Brain microvascular endothelial cell (primary cell): Measurements from ENCODE around the gene CDH6.

ENCODE experiments used
- DNase-seq: peaks from one replicate; pipeline ENCODE4 v3.0.0-alpha.2; 2020
- H3K27ac ChIP-seq: fragments of 250-450 bp; sonication (Bioruptor Pico); 2 replicates; pipeline ENCODE4 v1.5.1; 2020; ENCODE audit warnings: mild to moderate bottlenecking, moderate library complexity
- H3K27me3 ChIP-seq: fragments of 250-450 bp; sonication (Bioruptor Pico); replicated peaks from 2 replicates; pipeline ENCODE4 v1.5.1; 2020; ENCODE audit warnings: mild to moderate bottlenecking
- H3K36me3 ChIP-seq: fragments of 250-450 bp; sonication (Bioruptor Pico); replicated peaks from 2 replicates; pipeline ENCODE4 v1.5.1; 2020; ENCODE audit warnings: mild to moderate bottlenecking
- H3K4me3 ChIP-seq: 2 replicates; pipeline ENCODE4 v1.5.1; 2011; ENCODE audit warnings: low read depth, mild to moderate bottlenecking, control low read depth, low read length, moderate library complexity
- in situ Hi-C: cut with HindIII; loops from 2 replicates; pipeline ENCODE4 v1.10.0; 2017; ENCODE audit warnings: low sequenced_read_pairs, low pct_ligation_motif_present
- TF ChIP-seq, protein P1 (sequence below): IDR thresholded peaks from 2 replicates; pipeline ENCODE4 v1.5.1; 2011; ENCODE audit warnings: low read depth, mild to moderate bottlenecking, moderate library complexity, low read length, control low read depth, inconsistent platforms; ENCODE audit errors: missing control alignments

CDH6 gene

DNA sequence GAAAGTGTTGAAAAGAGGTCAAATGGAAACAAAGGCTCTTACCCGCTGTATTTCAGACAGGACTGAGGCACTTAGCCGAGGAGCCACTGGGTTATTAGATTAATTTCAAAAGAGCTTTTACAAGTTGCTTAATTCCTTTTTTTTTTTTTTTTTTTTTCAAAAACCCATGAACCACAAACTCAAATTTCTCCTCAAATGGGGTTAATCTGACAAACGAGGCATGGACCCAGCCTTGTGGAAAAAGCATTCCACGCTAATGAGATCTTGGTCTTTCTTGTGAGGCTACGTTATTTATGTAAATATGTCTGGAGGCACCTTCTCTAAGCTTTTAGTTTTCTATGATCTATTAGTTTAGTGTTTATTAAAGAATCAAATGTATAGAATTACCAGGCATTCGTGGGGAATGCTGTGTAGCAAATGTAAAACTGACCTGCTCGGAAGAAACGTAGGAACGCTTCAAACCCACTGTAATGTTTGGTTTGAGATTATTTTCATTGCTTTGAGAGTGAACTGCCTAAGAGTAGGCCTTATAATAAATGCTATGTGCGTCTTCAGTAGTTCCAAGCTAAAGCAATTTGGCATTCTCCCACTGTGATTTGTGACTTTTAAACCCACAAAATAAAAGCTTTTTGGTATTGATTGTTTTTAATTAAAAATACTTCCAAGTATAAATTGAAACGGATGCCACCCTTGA lies 134.7 kb downstream of the CDH6 start:
- in situ Hi-C loops, result no loop called here
- DNase-seq, result no peak
- Histone ChIP-seq H3K27ac (no peak overlapping the region), H3K27me3 (no peaks in the 10 kb centered on the region), H3K4me3 (no peak overlapping the region), H3K36me3 (no peaks in the 10 kb centered on the region)
- TF ChIP-seq, protein P1, sequence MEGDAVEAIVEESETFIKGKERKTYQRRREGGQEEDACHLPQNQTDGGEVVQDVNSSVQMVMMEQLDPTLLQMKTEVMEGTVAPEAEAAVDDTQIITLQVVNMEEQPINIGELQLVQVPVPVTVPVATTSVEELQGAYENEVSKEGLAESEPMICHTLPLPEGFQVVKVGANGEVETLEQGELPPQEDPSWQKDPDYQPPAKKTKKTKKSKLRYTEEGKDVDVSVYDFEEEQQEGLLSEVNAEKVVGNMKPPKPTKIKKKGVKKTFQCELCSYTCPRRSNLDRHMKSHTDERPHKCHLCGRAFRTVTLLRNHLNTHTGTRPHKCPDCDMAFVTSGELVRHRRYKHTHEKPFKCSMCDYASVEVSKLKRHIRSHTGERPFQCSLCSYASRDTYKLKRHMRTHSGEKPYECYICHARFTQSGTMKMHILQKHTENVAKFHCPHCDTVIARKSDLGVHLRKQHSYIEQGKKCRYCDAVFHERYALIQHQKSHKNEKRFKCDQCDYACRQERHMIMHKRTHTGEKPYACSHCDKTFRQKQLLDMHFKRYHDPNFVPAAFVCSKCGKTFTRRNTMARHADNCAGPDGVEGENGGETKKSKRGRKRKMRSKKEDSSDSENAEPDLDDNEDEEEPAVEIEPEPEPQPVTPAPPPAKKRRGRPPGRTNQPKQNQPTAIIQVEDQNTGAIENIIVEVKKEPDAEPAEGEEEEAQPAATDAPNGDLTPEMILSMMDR, result no peak

DNA sequence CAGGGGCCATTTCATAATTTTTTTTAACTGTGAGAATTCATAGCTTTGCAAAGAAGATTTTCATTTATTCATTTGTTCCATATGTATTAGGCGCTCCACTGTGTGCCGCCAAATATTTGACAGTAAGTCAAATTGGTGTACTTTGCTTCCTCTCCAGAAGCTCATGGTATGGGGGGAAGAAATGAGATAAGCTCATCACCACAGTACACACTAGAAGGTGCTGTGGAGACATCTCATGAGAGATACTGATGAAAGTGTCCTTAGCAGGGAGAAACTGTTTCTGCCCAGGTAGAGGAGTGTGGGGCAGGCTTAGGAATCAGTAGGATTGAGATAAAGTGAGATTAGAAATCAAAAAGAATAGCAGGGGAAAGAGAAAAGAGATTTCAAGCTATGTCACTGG lies 136.2 kb downstream of the CDH6 start:
- Histone ChIP-seq H3K27me3 (no peaks in the 10 kb centered on the region), H3K36me3 (no peaks in the 10 kb centered on the region), H3K4me3 (no peak overlapping the region), H3K27ac (no peak overlapping the region)
- in situ Hi-C loops, result no loop called here
- TF ChIP-seq, protein P1, result no peak
- DNase-seq, result no peak

DNA sequence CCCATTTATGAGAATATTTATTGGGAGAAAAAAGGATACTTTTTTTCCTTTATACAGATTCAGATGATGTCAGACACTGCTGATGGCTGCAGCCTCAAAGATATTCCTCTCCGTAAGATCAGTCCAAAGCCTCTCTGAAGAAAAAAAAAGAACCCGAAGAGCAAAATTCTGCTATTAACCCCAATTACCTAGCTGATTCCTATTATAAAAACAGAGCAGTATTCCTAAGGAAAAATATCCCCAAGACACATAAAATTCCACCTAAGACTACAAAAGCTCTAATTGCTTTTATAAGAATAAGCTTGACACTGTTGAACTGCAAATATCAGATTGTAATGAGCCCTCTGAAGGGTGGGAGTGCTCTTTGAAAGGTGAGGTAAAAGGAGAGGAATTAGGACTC lies 138.7 kb downstream of the CDH6 start:
- H3K4me3 ChIP-seq, result no peak overlapping the region
- no peak overlapping the region for H3K27ac ChIP-seq
- no peaks in the 10 kb centered on the region for H3K36me3 ChIP-seq
- H3K27me3 ChIP-seq, result no peaks in the 10 kb centered on the region
- DNase-seq, result no peak
- TF ChIP-seq, protein P1, result no peak
- in situ Hi-C loops, result no loop called here

DNA sequence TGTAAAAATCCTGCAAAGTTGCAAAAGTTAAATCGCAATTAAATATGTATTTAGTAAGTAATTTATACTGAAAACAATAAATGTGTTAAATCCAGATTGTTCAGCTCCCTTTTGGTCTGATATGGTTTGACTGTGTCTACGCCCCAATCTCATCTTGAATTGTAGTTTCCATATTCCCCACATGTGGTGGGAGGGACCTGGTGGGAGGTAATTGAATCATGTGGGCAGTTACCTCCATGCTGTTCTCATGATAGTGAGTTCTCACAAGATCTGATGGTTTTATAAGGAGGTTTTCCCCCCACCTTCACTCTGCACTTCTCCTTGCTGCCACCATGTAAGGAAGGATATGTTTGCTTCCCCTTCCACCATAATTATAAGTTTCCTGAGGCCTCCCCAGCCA lies 140.0 kb downstream of the CDH6 start:
- Histone ChIP-seq H3K4me3 (no peak overlapping the region), H3K27ac (no peak overlapping the region), H3K36me3 (no peaks in the 10 kb centered on the region), H3K27me3 (no peaks in the 10 kb centered on the region)
- no peak for DNase-seq
- TF ChIP-seq, protein P1, result no peak
- in situ Hi-C loops, result no loop called here

DNA sequence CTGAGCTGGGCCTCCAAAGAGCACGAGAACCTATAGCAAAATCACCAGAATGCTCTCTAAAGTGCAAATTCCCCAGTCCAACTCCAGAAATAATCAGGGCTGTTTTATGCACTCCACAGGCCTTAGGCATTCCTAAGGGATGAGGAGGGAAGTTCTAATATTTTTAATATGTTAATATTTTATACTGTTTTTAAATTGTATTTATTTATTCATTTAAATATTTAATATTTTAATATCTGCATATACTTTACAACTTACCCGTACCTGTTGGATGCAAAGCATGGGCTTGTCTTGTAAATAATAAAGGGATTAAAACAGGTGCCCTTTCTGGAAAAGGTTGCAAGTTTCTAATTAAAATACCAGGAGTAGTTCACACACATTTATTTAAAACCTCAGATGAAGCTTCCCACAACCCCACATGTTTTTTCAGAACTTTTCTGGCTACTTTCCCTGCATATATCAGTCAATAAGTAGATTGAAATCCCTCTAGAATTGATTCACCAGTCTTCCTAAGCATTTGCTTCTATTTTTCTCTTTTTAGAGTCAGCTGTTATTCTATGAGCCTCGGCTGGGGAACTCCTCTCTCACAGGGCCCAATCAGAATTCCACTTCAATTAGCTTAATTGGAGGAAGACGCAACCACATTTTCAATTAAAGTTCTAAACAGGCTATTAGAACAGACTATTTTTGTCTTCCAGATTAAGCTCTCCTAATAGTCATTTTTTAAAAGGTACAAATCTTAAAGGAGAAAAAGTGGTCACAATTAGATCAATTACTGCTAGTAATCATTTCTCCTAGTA lies 140.8 kb downstream of the CDH6 start:
- DNase-seq, result no peak
- TF ChIP-seq, protein P1, result no peak
- in situ Hi-C loops, result no loop called here

More for the DNA sequence above, 140.8 kb downstream of the CDH6 start:
- Histone ChIP-seq H3K27ac (no peak overlapping the region), H3K27me3 (no peaks in the 10 kb centered on the region), H3K4me3 (no peak overlapping the region), H3K36me3 (no peaks in the 10 kb centered on the region)
